DND-41 (cell line): ENCODE data around the gene EFL1.

Experiments used
- EZH2 ChIP-seq: IDR thresholded peaks from 3 replicates; pipeline ENCODE4 v1.6.1; 2012; ENCODE audit warnings: borderline replicate concordance, low read depth, mild to moderate bottlenecking, moderate library complexity, low read length, inconsistent platforms; ENCODE audit not compliant: severe bottlenecking
- TF ChIP-seq, protein P1 (sequence below): IDR thresholded peaks from 2 replicates; pipeline ENCODE4 v1.5.1; 2012; ENCODE audit warnings: borderline replicate concordance, low read length, moderate library complexity, mild to moderate bottlenecking; ENCODE audit not compliant: poor library complexity, severe bottlenecking; ENCODE audit errors: extremely low read depth

DNA sequence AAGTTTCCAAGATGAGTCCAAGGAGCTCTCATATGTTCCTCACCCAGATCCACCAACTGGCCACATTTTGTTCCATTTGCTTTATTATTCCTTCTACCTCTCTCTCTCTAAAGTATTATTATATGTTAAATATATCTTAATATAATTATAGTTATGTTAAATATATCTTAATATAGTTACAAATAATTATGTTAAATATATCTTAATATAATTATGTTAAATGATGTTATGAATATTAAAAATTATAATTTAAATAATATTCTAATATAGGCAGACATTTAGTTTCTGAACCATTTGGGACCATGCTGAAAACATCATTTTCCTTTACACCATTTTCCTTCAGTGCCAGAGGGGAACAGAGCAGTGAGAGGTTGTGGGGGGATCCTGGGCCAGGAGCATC, 166.7 kb downstream of the EFL1 start:
- TF ChIP-seq, protein P1, sequence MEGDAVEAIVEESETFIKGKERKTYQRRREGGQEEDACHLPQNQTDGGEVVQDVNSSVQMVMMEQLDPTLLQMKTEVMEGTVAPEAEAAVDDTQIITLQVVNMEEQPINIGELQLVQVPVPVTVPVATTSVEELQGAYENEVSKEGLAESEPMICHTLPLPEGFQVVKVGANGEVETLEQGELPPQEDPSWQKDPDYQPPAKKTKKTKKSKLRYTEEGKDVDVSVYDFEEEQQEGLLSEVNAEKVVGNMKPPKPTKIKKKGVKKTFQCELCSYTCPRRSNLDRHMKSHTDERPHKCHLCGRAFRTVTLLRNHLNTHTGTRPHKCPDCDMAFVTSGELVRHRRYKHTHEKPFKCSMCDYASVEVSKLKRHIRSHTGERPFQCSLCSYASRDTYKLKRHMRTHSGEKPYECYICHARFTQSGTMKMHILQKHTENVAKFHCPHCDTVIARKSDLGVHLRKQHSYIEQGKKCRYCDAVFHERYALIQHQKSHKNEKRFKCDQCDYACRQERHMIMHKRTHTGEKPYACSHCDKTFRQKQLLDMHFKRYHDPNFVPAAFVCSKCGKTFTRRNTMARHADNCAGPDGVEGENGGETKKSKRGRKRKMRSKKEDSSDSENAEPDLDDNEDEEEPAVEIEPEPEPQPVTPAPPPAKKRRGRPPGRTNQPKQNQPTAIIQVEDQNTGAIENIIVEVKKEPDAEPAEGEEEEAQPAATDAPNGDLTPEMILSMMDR = no peak
- no peak for TF ChIP-seq EZH2
